ENCODE results near the gene SAT1. TPM values are rescaled to one million over a fixed set of nuclear protein-coding genes. Genes with fewer than 3 reads are reported as not detected.
"Not testable (repeated sequence)": the region's sequence is repeated elsewhere in the genome, so short reads cannot be mapped to it uniquely, and the experiment has no call there.

Gene SAT1
- total RNA-seq, 4 donors from 2014 or later, result 313 to 1,184 (median 689) TPM

GRCh38 chrX:23742697-23743622, 40.0 kb upstream of the SAT1 start, which contains the start of gene ACOT9:
ACOT9 (minus strand) TSS chrX:23743276; CDS start chrX:23743144, 132 bp downstream.
- H3K4me3 ChIP-seq, result peak within 1 kb of the TSS; percentile 58 to 82 (median 74)
- H3K27ac ChIP-seq, result peak within 1 kb of the TSS; percentile 91 to 96 (median 94)
- peak; percentile 91 for DNase-seq
- no peak for TF ChIP-seq EP300 (IDR thresholded peaks at IDR 0.05; ENCODE audit: low read depth)
- peak; percentile 78 to 94 (median 89) for TF ChIP-seq POLR2AphosphoS5 (IDR thresholded peaks at IDR 0.05)
- peak; percentile 80 for TF ChIP-seq POLR2A (IDR thresholded peaks at IDR 0.05)
- TF ChIP-seq, protein P1, sequence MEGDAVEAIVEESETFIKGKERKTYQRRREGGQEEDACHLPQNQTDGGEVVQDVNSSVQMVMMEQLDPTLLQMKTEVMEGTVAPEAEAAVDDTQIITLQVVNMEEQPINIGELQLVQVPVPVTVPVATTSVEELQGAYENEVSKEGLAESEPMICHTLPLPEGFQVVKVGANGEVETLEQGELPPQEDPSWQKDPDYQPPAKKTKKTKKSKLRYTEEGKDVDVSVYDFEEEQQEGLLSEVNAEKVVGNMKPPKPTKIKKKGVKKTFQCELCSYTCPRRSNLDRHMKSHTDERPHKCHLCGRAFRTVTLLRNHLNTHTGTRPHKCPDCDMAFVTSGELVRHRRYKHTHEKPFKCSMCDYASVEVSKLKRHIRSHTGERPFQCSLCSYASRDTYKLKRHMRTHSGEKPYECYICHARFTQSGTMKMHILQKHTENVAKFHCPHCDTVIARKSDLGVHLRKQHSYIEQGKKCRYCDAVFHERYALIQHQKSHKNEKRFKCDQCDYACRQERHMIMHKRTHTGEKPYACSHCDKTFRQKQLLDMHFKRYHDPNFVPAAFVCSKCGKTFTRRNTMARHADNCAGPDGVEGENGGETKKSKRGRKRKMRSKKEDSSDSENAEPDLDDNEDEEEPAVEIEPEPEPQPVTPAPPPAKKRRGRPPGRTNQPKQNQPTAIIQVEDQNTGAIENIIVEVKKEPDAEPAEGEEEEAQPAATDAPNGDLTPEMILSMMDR (IDR thresholded peaks at IDR 0.05), result no peak
- H3K9me3 ChIP-seq, result no peaks in the 10 kb centered on the region
- in situ Hi-C loops (cut with MboI; ENCODE audit: low pct_ligation_motif_present in 1 of 4, low pct_unique_long_range_greater_than_20kb in 1 of 4, low sequenced_read_pairs in 3 of 4), result no loop called here
- peaks cover 0 to 7% (median 0%) of the 10 kb centered on the region in 4 donors for H3K4me1 ChIP-seq
- H3K36me3 ChIP-seq, result no peaks in the 10 kb centered on the region
- intact Hi-C loops (cut with DNase I; ENCODE audit: low total_unique reads), result no loop called here
- H3K27me3 ChIP-seq, result no peaks in the 10 kb centered on the region
- WGBS, 2 donors (ENCODE audit: low coverage in 1 of 2), result 61% methylated on average over 70 of the region's 73 CpGs; no CpG with 5 or more reads in 1 of the 2 donors

DNA sequence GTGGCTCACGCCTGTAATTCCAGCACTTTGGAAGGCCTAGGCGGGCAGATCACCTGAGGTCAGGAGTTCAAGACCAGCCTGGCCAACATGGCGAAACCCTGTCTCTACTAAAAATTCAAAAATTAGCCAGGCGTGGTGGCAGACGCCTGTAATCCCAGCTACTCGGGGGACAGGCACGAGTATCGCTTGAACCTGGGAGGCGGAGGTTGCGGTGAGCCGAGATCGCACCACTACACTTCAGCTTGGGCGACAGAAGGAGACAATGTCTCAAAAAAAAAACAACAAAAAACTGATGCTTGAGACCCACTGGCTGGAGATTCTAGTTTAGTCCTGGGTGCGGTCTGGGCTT, 39.4 kb upstream of the SAT1 start:
- H3K9me3 ChIP-seq; H3K36me3 ChIP-seq; H3K4me1 ChIP-seq; H3K27me3 ChIP-seq; intact Hi-C loops (cut with DNase I; ENCODE audit: low total_unique reads); in situ Hi-C loops (cut with MboI; ENCODE audit: low pct_ligation_motif_present in 1 of 4, low pct_unique_long_range_greater_than_20kb in 1 of 4, low sequenced_read_pairs in 3 of 4); DNase-seq: not testable (repeated sequence)
- H3K4me3 ChIP-seq, result peak overlapping the region in 3 of 4 donors; percentile 68 to 82 (median 81)
- 68% methylated on average over 14 of the region's 14 CpGs; no CpG with 5 or more reads in 1 of the 2 donors for WGBS, 2 donors (ENCODE audit: low coverage in 1 of 2)
- peak overlapping the region; percentile 91 to 96 (median 94) for H3K27ac ChIP-seq

DNA sequence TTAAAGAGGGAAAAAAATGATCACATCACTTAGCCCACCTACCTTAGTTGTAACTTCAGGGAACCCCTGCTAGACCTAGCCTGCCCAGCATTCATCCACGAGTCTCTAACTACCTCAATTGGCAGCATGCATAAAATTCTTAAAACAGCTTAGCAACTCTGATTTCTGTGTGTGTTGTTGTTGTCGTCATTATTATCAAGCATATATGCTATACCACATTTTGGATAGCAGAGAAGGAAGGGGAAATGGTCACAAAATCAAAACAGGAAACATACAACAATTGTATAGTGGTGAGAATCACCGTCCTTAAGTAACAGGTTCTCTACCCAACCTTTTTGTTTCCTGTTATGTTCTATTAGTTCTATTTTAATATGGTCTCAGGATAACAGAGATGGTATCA, 37.2 kb upstream of the SAT1 start:
- Histone ChIP-seq H3K36me3 (no peaks in the 10 kb centered on the region), H3K4me1 (peaks cover 0 to 7% (median 0%) of the 10 kb centered on the region in 4 donors), H3K27ac (no peak overlapping the region), H3K9me3 (no peaks in the 10 kb centered on the region), H3K4me3 (no peak overlapping the region), H3K27me3 (no peaks in the 10 kb centered on the region)
- WGBS, 2 donors (ENCODE audit: low coverage in 1 of 2), result 60% methylated on average over 3 of the region's 3 CpGs; no CpG with 5 or more reads in 1 of the 2 donors
- no peak for DNase-seq
- in situ Hi-C loops (cut with MboI; ENCODE audit: low pct_ligation_motif_present in 1 of 4, low pct_unique_long_range_greater_than_20kb in 1 of 4, low sequenced_read_pairs in 3 of 4), result no loop called here
- TF ChIP-seq, protein P1 (IDR thresholded peaks at IDR 0.05), result no peak
- intact Hi-C loops (cut with DNase I; ENCODE audit: low total_unique reads), result no loop called here

DNA sequence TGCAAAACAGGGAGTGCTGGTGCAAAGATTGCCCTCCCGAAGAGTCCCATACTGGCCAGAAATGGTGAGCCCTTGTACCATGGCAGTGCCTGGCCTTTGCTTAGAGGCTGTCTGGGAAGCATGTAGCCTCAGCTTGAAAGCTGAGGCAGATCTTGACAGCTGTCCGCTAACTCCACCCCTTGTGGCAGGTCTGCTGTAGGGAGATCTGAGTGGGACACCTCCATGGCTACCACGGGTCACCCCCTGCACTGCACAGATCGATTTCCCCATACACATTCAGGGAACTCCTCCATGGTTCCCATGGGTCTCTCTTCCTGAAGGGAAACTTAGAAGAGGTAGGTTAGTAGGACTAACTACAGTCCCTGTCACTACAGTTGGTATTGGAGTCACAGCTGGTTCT, 33.8 kb upstream of the SAT1 start:
- Histone ChIP-seq H3K4me3 (no peak overlapping the region), H3K36me3 (no peaks in the 10 kb centered on the region), H3K27ac (no peak overlapping the region), H3K4me1 (no peaks in the 10 kb centered on the region), H3K9me3 (no peaks in the 10 kb centered on the region), H3K27me3 (no peaks in the 10 kb centered on the region)
- WGBS, 2 donors (ENCODE audit: low coverage in 1 of 2), result 88% methylated on average over 4 of the region's 4 CpGs; no CpG with 5 or more reads in 1 of the 2 donors
- intact Hi-C loops (cut with DNase I; ENCODE audit: low total_unique reads) (no loop called here), in situ Hi-C loops (cut with MboI; ENCODE audit: low pct_ligation_motif_present in 1 of 4, low pct_unique_long_range_greater_than_20kb in 1 of 4, low sequenced_read_pairs in 3 of 4) (no loop called here)
- TF ChIP-seq, protein P1 (IDR thresholded peaks at IDR 0.05), result no peak
- TF ChIP-seq EP300 (IDR thresholded peaks at IDR 0.05; ENCODE audit: low read depth), result no peak
- TF ChIP-seq POLR2A (IDR thresholded peaks at IDR 0.05), result no peak
- DNase-seq, result no peak

Measured in transverse colon (tissue), 4 donors.